ENCODE measurements around the gene ASPA. TPM values are rescaled to one million over a fixed set of nuclear protein-coding genes. Genes with fewer than 3 reads are reported as not detected.
"Not testable (repeated sequence)": the region's sequence is repeated elsewhere in the genome, so short reads cannot be mapped to it uniquely, and the experiment has no call there.

ASPA gene
- total RNA-seq: 0.27 and 1.2 TPM in 2 replicates
- 0.08 and 0.66 TPM in 2 replicates for polyA plus RNA-seq

DNA sequence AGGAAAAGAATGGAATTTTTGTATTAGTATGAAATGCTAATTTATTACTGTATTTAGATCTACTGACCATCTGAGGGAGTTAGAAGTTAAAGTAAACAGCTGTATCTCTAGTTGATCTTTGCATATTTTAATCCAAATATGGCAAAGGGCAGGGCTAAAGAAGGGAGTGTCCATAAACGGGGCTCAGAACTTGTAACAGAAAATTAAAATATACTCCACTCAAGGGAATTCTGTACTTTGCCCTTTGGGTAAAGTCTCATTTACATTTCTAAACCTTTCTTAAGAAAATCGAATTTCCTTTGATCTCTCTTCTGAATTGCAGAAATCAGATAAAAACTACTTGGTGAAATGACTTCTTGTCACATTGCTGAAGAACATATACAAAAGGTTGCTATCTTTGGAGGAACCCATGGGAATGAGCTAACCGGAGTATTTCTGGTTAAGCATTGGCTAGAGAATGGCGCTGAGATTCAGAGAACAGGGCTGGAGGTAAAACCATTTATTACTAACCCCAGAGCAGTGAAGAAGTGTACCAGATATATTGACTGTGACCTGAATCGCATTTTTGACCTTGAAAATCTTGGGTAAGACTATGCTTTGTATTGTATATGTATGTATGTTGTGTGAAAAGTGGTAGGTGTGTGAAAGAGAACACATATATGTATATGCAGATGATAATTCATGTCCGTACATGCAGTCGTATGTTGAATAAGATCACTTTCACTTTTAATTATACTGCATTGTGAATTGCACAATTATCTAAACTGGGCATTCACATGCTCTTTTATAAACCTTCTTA is at the start of gene ASPA:
Gene ASPA (plus strand): TSS at position 186 of the 799 bp plus-strand sequence. CDS start 163 bp downstream, at position 349.
- Histone ChIP-seq H3K4me1 (ENCODE audit: insufficient read depth) (peaks cover 20% of the 10 kb centered on the region), H3K27me3 (no peaks in the 10 kb centered on the region), H3K9me3 (ENCODE audit: low read depth) (no peaks in the 10 kb centered on the region), H3K79me2 (no peaks in the 10 kb centered on the region), H2AFZ (no peak within 1 kb of the TSS), H3K36me3 (replicated peaks; ENCODE audit: insufficient read depth, low read depth) (no peaks in the 10 kb centered on the region), H3K27ac (peak within 1 kb of the TSS; percentile 75), H3K4me2 (peak within 1 kb of the TSS; percentile 55), H4K20me1 (ENCODE audit: insufficient read depth, poor library complexity, severe bottlenecking) (no peaks in the 10 kb centered on the region), H3K4me3 (no peak within 1 kb of the TSS), H3K9me2 (replicated peaks; ENCODE audit: insufficient read depth) (no peaks in the 10 kb centered on the region)
- TF ChIP-seq, protein P1, sequence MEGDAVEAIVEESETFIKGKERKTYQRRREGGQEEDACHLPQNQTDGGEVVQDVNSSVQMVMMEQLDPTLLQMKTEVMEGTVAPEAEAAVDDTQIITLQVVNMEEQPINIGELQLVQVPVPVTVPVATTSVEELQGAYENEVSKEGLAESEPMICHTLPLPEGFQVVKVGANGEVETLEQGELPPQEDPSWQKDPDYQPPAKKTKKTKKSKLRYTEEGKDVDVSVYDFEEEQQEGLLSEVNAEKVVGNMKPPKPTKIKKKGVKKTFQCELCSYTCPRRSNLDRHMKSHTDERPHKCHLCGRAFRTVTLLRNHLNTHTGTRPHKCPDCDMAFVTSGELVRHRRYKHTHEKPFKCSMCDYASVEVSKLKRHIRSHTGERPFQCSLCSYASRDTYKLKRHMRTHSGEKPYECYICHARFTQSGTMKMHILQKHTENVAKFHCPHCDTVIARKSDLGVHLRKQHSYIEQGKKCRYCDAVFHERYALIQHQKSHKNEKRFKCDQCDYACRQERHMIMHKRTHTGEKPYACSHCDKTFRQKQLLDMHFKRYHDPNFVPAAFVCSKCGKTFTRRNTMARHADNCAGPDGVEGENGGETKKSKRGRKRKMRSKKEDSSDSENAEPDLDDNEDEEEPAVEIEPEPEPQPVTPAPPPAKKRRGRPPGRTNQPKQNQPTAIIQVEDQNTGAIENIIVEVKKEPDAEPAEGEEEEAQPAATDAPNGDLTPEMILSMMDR (IDR thresholded peaks at IDR 0.05; ENCODE audit: poor library complexity): no peak
- WGBS (ENCODE audit: low lambda C conversion rate, missing lambda C conversion rate): 69% methylated on average over 7 of the region's 7 CpGs
- DNase-seq (ENCODE audit: low spot score): no peak

DNA sequence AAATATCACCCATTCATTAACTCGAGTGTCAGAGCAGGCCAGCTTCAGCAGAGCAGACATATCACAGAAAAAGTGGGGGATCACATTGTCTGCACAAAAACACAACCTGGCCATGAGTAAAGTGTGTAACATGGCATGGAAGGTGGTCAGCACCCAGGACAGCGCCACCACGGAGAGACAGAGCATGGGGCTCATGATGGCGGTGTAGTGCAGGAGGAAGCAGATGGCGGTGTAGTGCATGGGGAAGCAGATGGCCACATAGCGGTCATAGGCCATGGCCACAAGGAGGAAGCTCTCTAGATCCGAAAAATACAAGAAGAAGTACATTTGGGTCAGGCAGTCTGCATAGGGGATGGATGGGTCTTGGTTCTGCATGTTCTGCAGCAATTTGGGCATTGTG is 42.6 kb upstream of the ASPA start:
- not testable (repeated sequence) for H2AFZ ChIP-seq; DNase-seq (ENCODE audit: low spot score)

DNA sequence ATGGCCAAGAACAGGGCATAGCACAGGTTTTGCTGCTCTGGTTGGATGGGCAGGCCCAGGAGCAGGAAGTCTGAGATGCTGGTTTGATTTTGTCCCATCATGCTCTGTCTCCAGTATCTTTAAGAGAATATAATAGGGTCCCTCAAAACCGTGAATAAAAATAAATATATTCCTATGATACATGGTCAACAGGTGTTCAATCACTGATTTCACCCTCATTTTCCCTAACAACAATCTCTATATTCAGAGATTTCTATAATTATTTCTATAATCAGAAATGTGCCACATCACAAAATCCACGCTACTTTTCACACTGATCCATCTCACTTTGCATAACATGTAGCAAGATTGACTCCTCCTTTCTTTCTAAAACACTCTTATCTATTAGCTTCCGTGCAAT is 42.1 kb upstream of the ASPA start, which contains the start of gene OR1E2:
Gene OR1E2 (minus strand): TSS at position 101 of the 400 bp plus-strand sequence. CDS start 0 bp downstream, at position 101.
- TF ChIP-seq EZH2phosphoT487 (IDR thresholded peaks at IDR 0.05; ENCODE audit: low read depth, severe bottlenecking, unreplicated experiment) (no peak), EZH2 (IDR thresholded peaks at IDR 0.05; ENCODE audit: borderline replicate concordance) (no peak)
- TF ChIP-seq, protein P1 (IDR thresholded peaks at IDR 0.05; ENCODE audit: poor library complexity): no peak
- Histone ChIP-seq H3K9me3 (ENCODE audit: low read depth) (no peaks in the 10 kb centered on the region), H3K79me2 (no peaks in the 10 kb centered on the region), H3K27ac (no peak within 1 kb of the TSS), H3K9me2 (replicated peaks; ENCODE audit: insufficient read depth) (no peaks in the 10 kb centered on the region), H3K27me3 (no peaks in the 10 kb centered on the region), H3K4me2 (no peak within 1 kb of the TSS), H4K20me1 (ENCODE audit: insufficient read depth, poor library complexity, severe bottlenecking) (no peaks in the 10 kb centered on the region), H3K4me1 (ENCODE audit: insufficient read depth) (no peaks in the 10 kb centered on the region), H2AFZ (no peak within 1 kb of the TSS), H3K36me3 (replicated peaks; ENCODE audit: insufficient read depth, low read depth) (no peaks in the 10 kb centered on the region), H3K4me3 (no peak within 1 kb of the TSS)
- 60% methylated on average over 3 of the region's 3 CpGs for WGBS (ENCODE audit: low lambda C conversion rate, missing lambda C conversion rate)
- DNase-seq (ENCODE audit: low spot score): no peak

More for the DNA sequence above, 42.6 kb upstream of the ASPA start:
- H3K36me3 ChIP-seq (replicated peaks; ENCODE audit: insufficient read depth, low read depth); H3K4me2 ChIP-seq; H3K27me3 ChIP-seq; H4K20me1 ChIP-seq (ENCODE audit: insufficient read depth, poor library complexity, severe bottlenecking); H3K9me3 ChIP-seq (ENCODE audit: low read depth); H3K9me2 ChIP-seq (replicated peaks; ENCODE audit: insufficient read depth); H3K27ac ChIP-seq; H3K4me3 ChIP-seq; H3K4me1 ChIP-seq (ENCODE audit: insufficient read depth); H3K79me2 ChIP-seq: not testable (repeated sequence)
- WGBS (ENCODE audit: low lambda C conversion rate, missing lambda C conversion rate): 51% methylated on average over 7 of the region's 7 CpGs

DNA sequence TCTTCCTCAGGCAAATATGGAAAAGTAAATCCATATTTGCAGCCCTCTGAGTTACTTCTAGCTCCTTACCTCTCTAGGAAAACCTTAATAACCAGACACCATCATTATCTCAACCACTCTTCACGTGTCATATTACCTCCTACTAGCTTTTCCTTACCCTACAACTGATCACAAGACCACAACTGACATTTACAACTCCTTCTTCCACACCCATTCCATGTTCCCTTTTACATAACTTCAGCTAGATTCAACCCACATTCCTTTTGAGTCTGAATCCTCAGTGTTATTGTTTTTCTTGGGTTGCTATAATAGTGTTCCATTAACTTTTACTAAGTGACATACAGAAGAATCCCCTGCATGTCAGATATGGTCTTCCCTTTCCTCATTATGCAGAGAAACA is 37.4 kb upstream of the ASPA start:
- Histone ChIP-seq H3K27me3 (no peaks in the 10 kb centered on the region), H3K4me2 (no peak overlapping the region), H3K79me2 (no peaks in the 10 kb centered on the region), H3K9me3 (ENCODE audit: low read depth) (no peaks in the 10 kb centered on the region), H3K9me2 (replicated peaks; ENCODE audit: insufficient read depth) (no peaks in the 10 kb centered on the region), H3K4me1 (ENCODE audit: insufficient read depth) (no peaks in the 10 kb centered on the region), H3K36me3 (replicated peaks; ENCODE audit: insufficient read depth, low read depth) (no peaks in the 10 kb centered on the region), H3K27ac (no peak overlapping the region), H3K4me3 (no peak overlapping the region), H2AFZ (no peak overlapping the region), H4K20me1 (ENCODE audit: insufficient read depth, poor library complexity, severe bottlenecking) (no peaks in the 10 kb centered on the region)
- no peak for DNase-seq (ENCODE audit: low spot score)
- WGBS (ENCODE audit: low lambda C conversion rate, missing lambda C conversion rate): 37% methylated on average over 1 of the region's 1 CpG
- no peak for TF ChIP-seq EZH2 (IDR thresholded peaks at IDR 0.05; ENCODE audit: borderline replicate concordance)
- TF ChIP-seq, protein P1 (IDR thresholded peaks at IDR 0.05; ENCODE audit: poor library complexity): no peak
- TF ChIP-seq EZH2phosphoT487 (IDR thresholded peaks at IDR 0.05; ENCODE audit: low read depth, severe bottlenecking, unreplicated experiment): no peak
